ENCODE results near the gene ABCC1. TPM values are rescaled to one million over a fixed set of nuclear protein-coding genes. Genes with fewer than 3 reads are reported as not detected.

The ABCC1 gene
- polyA plus RNA-seq, 1 experiment: 69.7 TPM

- no peaks in the 10 kb centered on the region for H3K27me3 ChIP-seq (ENCODE audit: control insufficient read depth, insufficient read depth, low read length)
- POLR2A ChIA-PET: no interaction called here
- CTCF ChIA-PET: no interaction called here
- DNase-seq (ENCODE audit: low read depth, low spot score): no peak
- no peak overlapping the region for H3K4me3 ChIP-seq (ENCODE audit: low read depth, low read length)
- TF ChIP-seq CTCF (IDR thresholded peaks at IDR 0.05; ENCODE audit: low read depth, low read length): no peak
- no peak overlapping the region for H3K27ac ChIP-seq (ENCODE audit: low read depth, low read length)
- H3K9me3 ChIP-seq (ENCODE audit: control insufficient read depth, insufficient read depth, low read length): no peaks in the 10 kb centered on the region
Measured at GRCh38 chr16:16141141-16141540, 191.7 kb downstream of the ABCC1 start.

GRCh38 chr16:16141784-16142396 lies 192.5 kb downstream of the ABCC1 start:
- ChIA-PET POLR2A (no interaction called here), CTCF (no interaction called here)

GRCh38 chr16:16143038-16143763 lies 193.8 kb downstream of the ABCC1 start:
- no peak overlapping the region for H3K27ac ChIP-seq (ENCODE audit: low read depth, low read length)
- POLR2A ChIA-PET: interaction anchor here (0.6 kb wide), 1 partner anchor 290 kb away, joined by 10 read pairs; no protein-coding TSS in a partner anchor
- peak; percentile 32 for TF ChIP-seq CTCF (IDR thresholded peaks at IDR 0.05; ENCODE audit: low read depth, low read length)
- no peaks in the 10 kb centered on the region for H3K9me3 ChIP-seq (ENCODE audit: control insufficient read depth, insufficient read depth, low read length)
- CTCF ChIA-PET: no interaction called here
- no peak overlapping the region for H3K4me3 ChIP-seq (ENCODE audit: low read depth, low read length)
- DNase-seq (ENCODE audit: low read depth, low spot score): no peak
- no peaks in the 10 kb centered on the region for H3K27me3 ChIP-seq (ENCODE audit: control insufficient read depth, insufficient read depth, low read length)

More at GRCh38 chr16:16141784-16142396, 192.5 kb downstream of the ABCC1 start:
- DNase-seq (ENCODE audit: low read depth, low spot score): no peak
- no peaks in the 10 kb centered on the region for H3K9me3 ChIP-seq (ENCODE audit: control insufficient read depth, insufficient read depth, low read length)
- H3K27me3 ChIP-seq (ENCODE audit: control insufficient read depth, insufficient read depth, low read length): no peaks in the 10 kb centered on the region
- H3K4me3 ChIP-seq (ENCODE audit: low read depth, low read length): no peak overlapping the region
- TF ChIP-seq CTCF (IDR thresholded peaks at IDR 0.05; ENCODE audit: low read depth, low read length): no peak
- H3K27ac ChIP-seq (ENCODE audit: low read depth, low read length): peak overlapping the region; percentile 31

GRCh38 chr16:16143931-16144330 lies 194.5 kb downstream of the ABCC1 start:
- no peak for TF ChIP-seq CTCF (IDR thresholded peaks at IDR 0.05; ENCODE audit: low read depth, low read length)
- no peak for DNase-seq (ENCODE audit: low read depth, low spot score)
- no peak overlapping the region for H3K4me3 ChIP-seq (ENCODE audit: low read depth, low read length)
- no peaks in the 10 kb centered on the region for H3K27me3 ChIP-seq (ENCODE audit: control insufficient read depth, insufficient read depth, low read length)
- ChIA-PET CTCF (no interaction called here), POLR2A (interaction anchor here (0.6 kb wide), 1 partner anchor 291 kb away, joined by 10 read pairs; no protein-coding TSS in a partner anchor)
- no peaks in the 10 kb centered on the region for H3K9me3 ChIP-seq (ENCODE audit: control insufficient read depth, insufficient read depth, low read length)
- H3K27ac ChIP-seq (ENCODE audit: low read depth, low read length): no peak overlapping the region

- H3K27me3 ChIP-seq (ENCODE audit: control insufficient read depth, insufficient read depth, low read length): no peaks in the 10 kb centered on the region
- POLR2A ChIA-PET: no interaction called here
- no peak for DNase-seq (ENCODE audit: low read depth, low spot score)
- no peaks in the 10 kb centered on the region for H3K9me3 ChIP-seq (ENCODE audit: control insufficient read depth, insufficient read depth, low read length)
- no peak overlapping the region for H3K27ac ChIP-seq (ENCODE audit: low read depth, low read length)
- no peak overlapping the region for H3K4me3 ChIP-seq (ENCODE audit: low read depth, low read length)
- CTCF ChIA-PET: no interaction called here
- TF ChIP-seq CTCF (IDR thresholded peaks at IDR 0.05; ENCODE audit: low read depth, low read length): no peak
Measured at GRCh38 chr16:16144416-16144815, 195.0 kb downstream of the ABCC1 start.

All from AG04450 (cell line).